Spleen (tissue), 11 donors: Measurements from ENCODE around the gene EP400. TPM values are rescaled to one million over a fixed set of nuclear protein-coding genes. Genes with fewer than 3 reads are reported as not detected.
A peak's percentile ranks its signal among the peaks of the same experiment; 100 is the strongest.

Experiments used
- DNase-seq: peaks from one replicate; pipeline ENCODE4 v3.0.0-alpha.2; 2020
- H3K27ac ChIP-seq, 8 donors: fragments of 200-600 bp; sonication (generic) in 7 of 8; 1 replicate in 4 of 8; 2 replicates in 4 of 8; pipeline versions ENCODE4 v1.5.0 to v1.8.0; 2016 to 2021; ENCODE audit warnings: inconsistent platforms in 4 of 8, mild to moderate bottlenecking in 4 of 8, moderate library complexity in 1 of 8
- H3K27me3 ChIP-seq, 7 donors: fragments of 200-600 bp; sonication (generic) in 6 of 7; replicated peaks in 1 of 7; 1 replicate in 4 of 7; 2 replicates in 3 of 7; pipeline versions ENCODE4 v1.5.0 to v1.8.0; 2016 to 2021; ENCODE audit warnings: inconsistent platforms in 3 of 7, mild to moderate bottlenecking in 1 of 7
- H3K36me3 ChIP-seq, 6 donors: fragments of 200-600 bp; sonication (generic) in 5 of 6; 1 replicate in 4 of 6; 2 replicates in 2 of 6; pipeline versions ENCODE4 v1.5.0 to v1.8.0; 2016 to 2021; ENCODE audit warnings: inconsistent platforms in 2 of 6
- H3K4me1 ChIP-seq, 6 donors: fragments of 200-600 bp; sonication (generic) in 5 of 6; 1 replicate in 3 of 6; 2 replicates in 3 of 6; pipeline versions ENCODE4 v1.5.0 to v1.8.0; 2016 to 2021; ENCODE audit warnings: inconsistent platforms in 3 of 6
- H3K4me3 ChIP-seq, 8 donors: fragments of 200-600 bp; sonication (generic) in 7 of 8; 1 replicate in 4 of 8; 2 replicates in 4 of 8; pipeline versions ENCODE4 v1.5.0 to v1.8.0; 2016 to 2021; ENCODE audit warnings: inconsistent platforms in 4 of 8, mild to moderate bottlenecking in 4 of 8, moderate library complexity in 2 of 8
- H3K9me3 ChIP-seq, 8 donors: fragments of 200-600 bp; sonication (generic) in 7 of 8; 1 replicate in 4 of 8; 2 replicates in 4 of 8; pipeline versions ENCODE4 v1.5.0 to v1.8.0; 2016 to 2021; ENCODE audit warnings: inconsistent platforms in 4 of 8
- CTCF ChIP-seq, 11 experiments: fragments of 200-600 bp in 7 of 11; fragments of 450-650 bp in 4 of 11; sonication (generic) in 4 of 11; IDR thresholded peaks in 8 of 11; conservative IDR thresholded peaks in 3 of 11; 1 replicate in 7 of 11; 2 replicates in 4 of 11; pipeline versions ENCODE4 v1.4.0 to v1.8.0; 2016 to 2021; ENCODE audit warnings: antibody characterized with exemption in 11 of 11, inconsistent platforms in 4 of 11, mild to moderate bottlenecking in 1 of 11
- POLR2A ChIP-seq, 3 donors: fragments of 450-650 bp; IDR thresholded peaks; one replicate each; pipeline ENCODE4 v1.5.1; 2017; ENCODE audit warnings: antibody characterized with exemption in 3 of 3, mild to moderate bottlenecking in 1 of 3
- POLR2AphosphoS5 ChIP-seq, 3 donors: sonication (generic); formaldehyde crosslinking; IDR thresholded peaks; one replicate each; pipeline ENCODE4 v1.5.1; 2017; ENCODE audit warnings: antibody characterized with exemption in 3 of 3
- WGBS, 5 donors: extraction: QIAGEN DNeasy Blood & Tissue Kit in 3 of 5; methylation state at CpG; one replicate each; pipeline versions ENCODE4 v1.1.5 to v1.1.7; 2013 to 2018; 5-methylcytosine and 5-hydroxymethylcytosine counted together
- intact Hi-C: fragments of 100-400 bp; cut with DNase I; formaldehyde crosslinking; loops from one replicate; pipeline ENCODE4 v1.15.0; 2023; ENCODE audit warnings: low total_unique reads
- polyA plus RNA-seq, 3 donors: library from polyadenylated mRNA; stranded (reverse); fragments of 200-250 nt; gene quantifications; one replicate each; pipeline ENCODE4 v1.2.1, GENCODE V29; 2013
- total RNA-seq, 7 donors: library from RNA; depleted of rRNA in 3 of 7; stranded (reverse); fragments of >200 nt in 3 of 7; fragmentation: NEBNext Ultra II Directional in 4 of 7; extraction: Animal tissue kit (Norgen Biotek cat#: 25700) in 4 of 7; gene quantifications; one replicate each; pipeline versions ENCODE4 v1.1.0 to v1.2.1, GENCODE V29; 2016 to 2021
- donor health status: healthy with polysubstance abuse.
- donor health status: DM: no; HTN: no; CAD: no; lungs with moderate emphysema.
- donor health status: DM: no; HTN: no; CAD: no.
- donor health status: Bipolar disorder and iron deficiency.
- donor health status: healthy.
- donor health status: DM: no; HTN: no; CAD: no.
- donor health status: DM: yes; HTN: yes; CAD: no.

The EP400 gene
- total and polyA plus RNA-seq, 10 donors, result 11.8 to 70.2 (median 45.6) TPM

DNA sequence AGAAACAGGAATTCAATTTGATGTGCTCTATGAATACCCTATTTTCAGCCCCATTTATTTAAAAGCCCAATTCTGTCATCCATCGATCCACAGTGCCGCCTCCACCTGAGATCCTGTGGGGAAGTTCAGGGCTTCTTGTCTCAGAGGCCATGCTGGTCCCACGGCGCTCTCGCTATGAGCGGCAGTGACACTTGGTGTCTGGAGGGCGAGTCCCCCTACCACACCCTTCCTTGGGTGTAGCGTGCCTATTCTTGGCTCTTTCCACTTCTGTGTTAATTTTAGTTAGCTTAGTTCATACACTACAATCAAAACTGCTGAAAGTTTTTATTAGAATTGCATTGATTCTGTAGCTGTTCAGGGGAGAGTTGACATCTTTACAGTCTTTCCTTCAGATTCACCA, 120.6 kb downstream of the EP400 start:
- intact Hi-C loops, result no loop called here
- H3K27ac ChIP-seq, result peak overlapping the region in 7 of 8 donors; percentile 14 to 82 (median 73)
- 58 to 79% (median 76%) methylated on average over 8 of the region's 8 CpGs for WGBS, 5 donors
- H3K27me3 ChIP-seq, result no peaks in the 10 kb centered on the region
- peaks cover 3 to 100% (median 63%) of the 10 kb centered on the region in 6 donors for H3K36me3 ChIP-seq
- no peak for DNase-seq
- no peaks in the 10 kb centered on the region for H3K9me3 ChIP-seq
- peaks cover 0 to 83% (median 45%) of the 10 kb centered on the region in 6 donors for H3K4me1 ChIP-seq
- TF ChIP-seq POLR2AphosphoS5 (IDR thresholded peaks at IDR 0.05) (peak in 1 of 3 donors; percentile 17), POLR2A (IDR thresholded peaks at IDR 0.05) (no peak)
- no peak overlapping the region for H3K4me3 ChIP-seq

DNA sequence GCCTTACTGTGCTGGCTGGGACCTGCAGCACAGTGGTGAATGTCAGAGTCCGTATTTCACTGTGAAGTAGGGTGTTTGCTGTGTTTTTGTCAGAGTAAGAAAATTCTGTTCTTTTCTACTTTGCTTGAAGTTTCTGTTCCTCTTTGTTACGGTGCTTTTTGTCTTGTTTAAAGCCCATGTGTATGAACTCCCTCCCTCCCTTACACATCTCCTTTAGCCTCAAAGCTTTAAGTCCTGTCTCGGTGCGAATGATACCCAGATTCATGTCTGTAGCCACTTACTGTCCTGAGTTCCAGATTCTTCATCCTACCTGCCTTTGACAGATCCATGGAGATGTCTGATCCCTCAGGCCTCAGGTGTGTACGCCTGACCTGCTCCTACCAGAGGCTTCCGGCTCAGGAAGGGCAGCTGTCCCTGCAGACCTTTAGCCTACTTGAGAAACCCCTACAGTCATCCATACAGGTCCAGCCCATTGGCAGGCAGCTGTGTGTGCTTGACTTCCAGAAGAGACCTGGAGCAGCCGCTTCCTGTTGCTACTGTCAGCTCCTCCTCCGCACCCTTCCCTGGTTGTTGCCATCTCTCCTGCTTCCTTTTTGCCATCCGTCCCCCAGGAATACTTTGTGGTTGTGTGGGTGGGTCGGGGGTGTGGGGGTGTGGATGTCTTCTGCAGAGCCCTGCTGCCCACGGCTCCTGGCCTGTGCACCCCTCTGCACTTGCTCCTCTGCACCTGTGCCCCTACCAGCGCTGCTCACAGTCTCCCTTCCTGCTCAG, 121.5 kb downstream of the EP400 start:
- Histone ChIP-seq H3K9me3 (no peaks in the 10 kb centered on the region), H3K27me3 (no peaks in the 10 kb centered on the region), H3K4me3 (peak overlapping the region in 2 of 8 donors; percentile 8 to 53), H3K36me3 (peaks cover 3 to 100% (median 68%) of the 10 kb centered on the region in 6 donors), H3K27ac (peak overlapping the region; percentile 14 to 82 (median 67)), H3K4me1 (peaks cover 0 to 74% (median 36%) of the 10 kb centered on the region in 6 donors)
- intact Hi-C loops, result no loop called here
- peak; percentile 74 for DNase-seq
- WGBS, 5 donors, result 63 to 78% (median 71%) methylated on average over 12 of the region's 12 CpGs
- TF ChIP-seq CTCF (IDR thresholded peaks at IDR 0.05 in 8 of 11, conservative IDR thresholded peaks at IDR 0.05 in 3 of 11) (no peak), POLR2A (IDR thresholded peaks at IDR 0.05) (no peak), POLR2AphosphoS5 (IDR thresholded peaks at IDR 0.05) (peak in 2 of 3 donors; percentile 6 to 29)

DNA sequence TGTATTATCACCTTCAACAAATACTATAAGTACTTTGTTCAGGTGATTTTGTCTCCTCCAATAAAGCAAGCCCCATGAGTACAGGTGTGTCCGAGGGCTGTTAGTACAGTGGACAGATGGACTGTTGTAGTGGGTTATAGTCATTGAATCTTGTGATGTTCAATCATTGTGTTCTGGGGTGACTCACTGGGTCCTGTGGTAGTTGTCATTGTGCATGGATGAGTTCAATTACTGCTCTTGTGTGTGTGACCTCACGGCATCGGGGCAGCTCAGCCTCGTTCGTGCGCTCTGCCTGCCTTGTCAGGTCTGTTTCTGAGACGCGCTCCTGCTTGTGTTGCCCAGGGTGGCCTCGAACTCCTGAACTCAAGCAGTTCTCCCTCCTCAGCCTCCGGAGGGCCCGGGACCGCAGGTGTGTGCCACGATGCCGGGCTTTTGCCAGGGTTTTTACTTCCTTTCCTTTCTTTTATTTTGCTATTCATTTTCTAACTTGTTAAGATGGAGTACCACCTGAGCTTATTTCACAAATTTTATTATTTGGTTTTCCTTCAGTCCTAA, 122.2 kb downstream of the EP400 start:
- whole genome bisulfite sequencing, 5 donors, result 87 to 95% (median 91%) methylated on average over 14 of the region's 14 CpGs
- Histone ChIP-seq H3K4me3 (peak overlapping the region in 1 of 8 donors; percentile 53), H3K36me3 (peaks cover 5 to 100% (median 71%) of the 10 kb centered on the region in 6 donors), H3K4me1 (peaks cover 0 to 67% (median 30%) of the 10 kb centered on the region in 6 donors), H3K27me3 (no peaks in the 10 kb centered on the region), H3K27ac (peak overlapping the region in 7 of 8 donors; percentile 14 to 82 (median 73)), H3K9me3 (no peaks in the 10 kb centered on the region)
- TF ChIP-seq POLR2AphosphoS5 (IDR thresholded peaks at IDR 0.05), result peak in 1 of 3 donors; percentile 17
- no peak for TF ChIP-seq CTCF (IDR thresholded peaks at IDR 0.05 in 8 of 11, conservative IDR thresholded peaks at IDR 0.05 in 3 of 11)
- DNase-seq, result no peak
- intact Hi-C loops, result no loop called here

GRCh38 chr12:132074216-132074615, 124.5 kb downstream of the EP400 start:
- TF ChIP-seq POLR2A (IDR thresholded peaks at IDR 0.05) (no peak), CTCF (IDR thresholded peaks at IDR 0.05 in 8 of 11, conservative IDR thresholded peaks at IDR 0.05 in 3 of 11) (no peak), POLR2AphosphoS5 (IDR thresholded peaks at IDR 0.05) (no peak)
- intact Hi-C loops, result no loop called here
- Histone ChIP-seq H3K27ac (no peak overlapping the region), H3K27me3 (no peaks in the 10 kb centered on the region), H3K9me3 (no peaks in the 10 kb centered on the region), H3K4me1 (peaks cover 0 to 44% (median 24%) of the 10 kb centered on the region in 6 donors), H3K36me3 (peaks cover 5 to 100% (median 70%) of the 10 kb centered on the region in 6 donors), H3K4me3 (no peak overlapping the region)
- WGBS, 5 donors, result 90 to 94% (median 93%) methylated on average over 14 of the region's 14 CpGs
- DNase-seq, result no peak
